GM12891 (cell line): Measurements from ENCODE around the gene CEACAM5.
"Not testable (repeated sequence)": the region's sequence is repeated elsewhere in the genome, so short reads cannot be mapped to it uniquely, and the experiment has no call there.

Experiments used
- PAX5 ChIP-seq: IDR thresholded peaks from 2 replicates; pipeline ENCODE4 v1.6.1; 2011; ENCODE audit warnings: low read length, moderate library complexity, mild to moderate bottlenecking; ENCODE audit not compliant: insufficient read depth, severe bottlenecking
- POLR2A ChIP-seq: IDR thresholded peaks from 2 replicates; pipeline ENCODE4 v1.6.1; 2011; ENCODE audit warnings: low read depth, low read length, control low read depth
- POLR2AphosphoS5 ChIP-seq: IDR thresholded peaks from 2 replicates; pipeline ENCODE4 v1.6.1; 2011; ENCODE audit warnings: low read depth, low read length, control low read depth
- SPI1 ChIP-seq: IDR thresholded peaks from 2 replicates; pipeline ENCODE4 v1.6.1; 2011; ENCODE audit warnings: low read depth, low read length, control low read depth
- TAF1 ChIP-seq: IDR thresholded peaks from 2 replicates; pipeline ENCODE4 v1.6.1; 2011; ENCODE audit warnings: low read depth, low read length, control low read depth

GRCh38 chr19:41709516-41709915 is 1.1 kb downstream of the CEACAM5 start:
- TF ChIP-seq POLR2AphosphoS5, POLR2A, SPI1, TAF1, PAX5: not testable (repeated sequence)
